Astrocyte (in vitro differentiated cells and primary cell): ENCODE measurements around the gene MAGI3. TPM values are rescaled to one million over a fixed set of nuclear protein-coding genes. Genes with fewer than 3 reads are reported as not detected.

Experiments
- DNase-seq: peaks from one replicate; pipeline ENCODE4 v3.0.0-alpha.2; 2010; ENCODE audit warnings: low read depth
- FAIRE-seq: peaks from 2 replicates; lab custom pipeline; 2011; peaks lifted over from hg19 to GRCh38; lab: Jason Lieb, UNC
- H2AFZ ChIP-seq: 2 replicates; pipeline ENCODE4 v1.6.0; 2012; ENCODE audit warnings: low read depth, low read length, inconsistent platforms
- H3K27ac ChIP-seq: 2 replicates; pipeline ENCODE4 v1.5.1; 2011; ENCODE audit warnings: low read depth, low read length, inconsistent platforms
- H3K27me3 ChIP-seq: 2 replicates; pipeline ENCODE4 v1.6.0; 2011; ENCODE audit warnings: low read length, inconsistent platforms; ENCODE audit not compliant: insufficient read depth
- H3K36me3 ChIP-seq: 2 replicates; pipeline ENCODE4 v1.5.1; 2011; ENCODE audit warnings: low read length, inconsistent platforms; ENCODE audit not compliant: insufficient read depth
- H3K4me1 ChIP-seq: 2 replicates; pipeline ENCODE4 v1.5.1; 2011; ENCODE audit warnings: low read length, inconsistent platforms; ENCODE audit not compliant: insufficient read depth
- H3K4me2 ChIP-seq: 2 replicates; pipeline ENCODE4 v1.6.0; 2012; ENCODE audit warnings: low read length, inconsistent platforms
- H3K4me3 ChIP-seq: 2 replicates; pipeline ENCODE4 v1.5.1; 2011; ENCODE audit warnings: low read depth, mild to moderate bottlenecking, low read length, inconsistent platforms; ENCODE audit not compliant: insufficient read depth
- H3K79me2 ChIP-seq: 2 replicates; pipeline ENCODE4 v1.6.0; 2012; ENCODE audit warnings: mild to moderate bottlenecking, low read length, inconsistent platforms; ENCODE audit not compliant: insufficient read depth
- H3K9ac ChIP-seq: 2 replicates; pipeline ENCODE4 v1.6.0; 2012; ENCODE audit warnings: mild to moderate bottlenecking, low read length, inconsistent platforms
- H3K9me3 ChIP-seq: 2 replicates; pipeline ENCODE4 v1.5.1; 2012; ENCODE audit warnings: low read depth, mild to moderate bottlenecking, low read length, inconsistent platforms; ENCODE audit not compliant: insufficient read depth
- H4K20me1 ChIP-seq: 2 replicates; pipeline ENCODE4 v1.6.0; 2012; ENCODE audit warnings: low read length, inconsistent platforms; ENCODE audit not compliant: insufficient read depth
- H3K27ac Mint-ChIP-seq: one replicate; pipeline ENCODE4 v1.8.0; 2021; ENCODE audit warnings: mild to moderate bottlenecking, mixed read lengths; ENCODE audit not compliant: unreplicated experiment
- H3K27me3 Mint-ChIP-seq: one replicate; pipeline ENCODE4 v1.8.0; 2021; ENCODE audit warnings: low read depth, mixed read lengths; ENCODE audit not compliant: unreplicated experiment
- H3K36me3 Mint-ChIP-seq: one replicate; pipeline ENCODE4 v1.8.0; 2021; ENCODE audit warnings: low read depth, mixed read lengths; ENCODE audit not compliant: unreplicated experiment
- H3K4me1 Mint-ChIP-seq: one replicate; pipeline ENCODE4 v1.8.0; 2021; ENCODE audit warnings: low read depth, mixed read lengths; ENCODE audit not compliant: unreplicated experiment
- H3K4me3 Mint-ChIP-seq: one replicate; pipeline ENCODE4 v1.8.0; 2021; ENCODE audit warnings: mild to moderate bottlenecking, moderate library complexity, mixed read lengths; ENCODE audit not compliant: unreplicated experiment
- H3K9me3 Mint-ChIP-seq: one replicate; pipeline ENCODE4 v1.8.0; 2021; ENCODE audit warnings: mild to moderate bottlenecking, mixed read lengths; ENCODE audit not compliant: unreplicated experiment
- EZH2 ChIP-seq: IDR thresholded peaks from 2 replicates; pipeline ENCODE4 v1.6.1; 2012; ENCODE audit warnings: mild to moderate bottlenecking, low read length, inconsistent platforms; ENCODE audit not compliant: insufficient read depth
- total RNA-seq: library from RNA; stranded (reverse); gene quantifications from 2 replicates; pipeline ENCODE4 v1.2.1, GENCODE V29; 2021
- TF ChIP-seq, protein P1 (sequence below): IDR thresholded peaks from 2 replicates; pipeline ENCODE4 v1.5.1; 2011; ENCODE audit warnings: low read depth, mild to moderate bottlenecking, inconsistent platforms, low read length, moderate library complexity; ENCODE audit not compliant: insufficient read depth

MAGI3 gene
- total RNA-seq, 1 donor from 2014 or later: 16.5 TPM

DNA sequence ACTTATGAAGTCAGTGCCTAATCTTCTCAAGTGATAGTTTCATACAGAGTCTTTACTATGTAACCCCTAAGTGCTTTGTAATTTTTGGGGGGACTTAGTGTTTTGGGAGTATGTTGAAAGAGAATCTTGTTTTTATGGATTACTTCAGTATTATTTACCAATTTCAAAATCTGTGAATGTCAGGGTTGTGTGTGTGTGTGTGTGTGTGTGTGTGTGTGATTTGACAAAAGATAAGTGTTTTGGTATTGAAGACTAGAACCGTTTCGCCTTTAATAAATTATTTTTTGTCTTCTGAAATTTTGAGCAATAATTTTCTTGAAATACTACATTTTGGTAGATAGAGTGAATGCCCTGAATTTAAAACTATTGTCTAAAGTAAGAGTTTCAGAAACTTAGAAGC, 5.8 kb downstream of the MAGI3 start:
- DNase-seq (no peak), FAIRE-seq (peak; percentile 39)
- H3K27me3 ChIP-seq: no peaks in the 10 kb centered on the region
- no peaks in the 10 kb centered on the region for H3K36me3 Mint-ChIP-seq
- no peak overlapping the region for H2AFZ ChIP-seq
- H3K4me3 ChIP-seq: no peak overlapping the region
- no peak overlapping the region for H3K4me2 ChIP-seq
- H3K4me1 Mint-ChIP-seq: peaks cover 11% of the 10 kb centered on the region
- H3K9ac ChIP-seq: no peak overlapping the region
- no peaks in the 10 kb centered on the region for H3K9me3 ChIP-seq
- H3K27ac Mint-ChIP-seq: no peak overlapping the region
- H4K20me1 ChIP-seq: peaks cover 23% of the 10 kb centered on the region
- H3K4me1 ChIP-seq: peaks cover 16% of the 10 kb centered on the region
- H3K36me3 ChIP-seq: no peaks in the 10 kb centered on the region
- no peak overlapping the region for H3K27ac ChIP-seq
- H3K9me3 Mint-ChIP-seq: no peaks in the 10 kb centered on the region
- H3K79me2 ChIP-seq: peaks cover 92% of the 10 kb centered on the region
- H3K4me3 Mint-ChIP-seq: no peak overlapping the region
- TF ChIP-seq EZH2: no peak
- TF ChIP-seq, protein P1, sequence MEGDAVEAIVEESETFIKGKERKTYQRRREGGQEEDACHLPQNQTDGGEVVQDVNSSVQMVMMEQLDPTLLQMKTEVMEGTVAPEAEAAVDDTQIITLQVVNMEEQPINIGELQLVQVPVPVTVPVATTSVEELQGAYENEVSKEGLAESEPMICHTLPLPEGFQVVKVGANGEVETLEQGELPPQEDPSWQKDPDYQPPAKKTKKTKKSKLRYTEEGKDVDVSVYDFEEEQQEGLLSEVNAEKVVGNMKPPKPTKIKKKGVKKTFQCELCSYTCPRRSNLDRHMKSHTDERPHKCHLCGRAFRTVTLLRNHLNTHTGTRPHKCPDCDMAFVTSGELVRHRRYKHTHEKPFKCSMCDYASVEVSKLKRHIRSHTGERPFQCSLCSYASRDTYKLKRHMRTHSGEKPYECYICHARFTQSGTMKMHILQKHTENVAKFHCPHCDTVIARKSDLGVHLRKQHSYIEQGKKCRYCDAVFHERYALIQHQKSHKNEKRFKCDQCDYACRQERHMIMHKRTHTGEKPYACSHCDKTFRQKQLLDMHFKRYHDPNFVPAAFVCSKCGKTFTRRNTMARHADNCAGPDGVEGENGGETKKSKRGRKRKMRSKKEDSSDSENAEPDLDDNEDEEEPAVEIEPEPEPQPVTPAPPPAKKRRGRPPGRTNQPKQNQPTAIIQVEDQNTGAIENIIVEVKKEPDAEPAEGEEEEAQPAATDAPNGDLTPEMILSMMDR: no peak
- H3K27me3 Mint-ChIP-seq: no peaks in the 10 kb centered on the region

DNA sequence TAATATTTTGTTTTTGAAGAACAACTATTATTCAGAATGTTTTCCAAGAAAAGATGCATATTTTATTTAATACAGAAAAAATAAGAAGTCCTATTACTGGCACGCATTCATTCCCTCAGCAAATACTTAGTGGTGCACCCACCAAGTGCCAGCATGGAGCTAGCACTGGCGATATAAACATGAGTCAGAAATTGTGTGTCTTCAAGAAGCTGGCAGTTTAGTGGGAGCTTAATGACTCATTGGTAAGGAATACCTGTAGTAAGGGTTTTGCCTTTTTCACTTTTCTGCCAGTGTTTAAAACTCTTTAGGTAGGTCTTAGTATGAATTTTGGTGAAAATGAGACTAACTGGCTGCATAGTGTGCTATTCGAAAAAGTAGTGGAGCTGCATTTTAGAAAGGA, 6.3 kb downstream of the MAGI3 start:
- peaks cover 18% of the 10 kb centered on the region for H4K20me1 ChIP-seq
- H3K36me3 ChIP-seq: no peaks in the 10 kb centered on the region
- Mint-ChIP-seq H3K36me3 (no peaks in the 10 kb centered on the region), H3K4me1 (peaks cover 11% of the 10 kb centered on the region), H3K4me3 (no peak overlapping the region), H3K27ac (no peak overlapping the region), H3K9me3 (no peaks in the 10 kb centered on the region), H3K27me3 (no peaks in the 10 kb centered on the region)
- no peak overlapping the region for H3K27ac ChIP-seq
- H3K4me3 ChIP-seq: no peak overlapping the region
- peaks cover 12% of the 10 kb centered on the region for H3K4me1 ChIP-seq
- DNase-seq (peak; percentile 84), FAIRE-seq (peak; percentile 47)
- H3K4me2 ChIP-seq: peak overlapping the region; percentile 44
- no peak overlapping the region for H3K9ac ChIP-seq
- H3K79me2 ChIP-seq: peaks cover 92% of the 10 kb centered on the region
- no peak overlapping the region for H2AFZ ChIP-seq
- TF ChIP-seq EZH2: no peak
- TF ChIP-seq, protein P1: no peak
- H3K27me3 ChIP-seq: no peaks in the 10 kb centered on the region
- no peaks in the 10 kb centered on the region for H3K9me3 ChIP-seq

DNA sequence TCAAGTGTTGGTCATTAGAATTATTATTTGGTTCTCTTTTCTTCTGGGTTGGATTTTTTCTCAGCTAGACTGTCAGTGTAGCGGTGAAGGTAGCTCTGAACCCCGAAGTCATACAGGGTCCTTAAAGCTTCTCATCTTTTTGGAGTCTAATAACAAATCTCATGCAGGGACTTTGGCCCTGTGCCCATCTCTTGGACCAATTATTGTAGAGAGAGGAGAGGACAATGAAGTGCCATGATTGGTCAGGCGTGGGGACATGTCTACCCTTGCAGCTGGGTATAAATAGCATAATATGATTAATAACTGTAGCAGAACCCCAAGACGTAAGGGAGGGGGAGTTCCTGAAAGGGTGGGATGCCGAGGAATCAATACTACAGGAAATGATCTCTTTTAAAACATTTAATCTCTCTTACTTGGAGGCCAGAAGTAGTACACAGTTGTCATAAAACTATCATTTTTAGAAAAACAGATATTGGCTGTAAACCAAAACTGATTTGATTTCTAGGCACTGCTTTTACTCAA, 8.8 kb downstream of the MAGI3 start:
- H3K9ac ChIP-seq: no peak overlapping the region
- no peak overlapping the region for H3K4me2 ChIP-seq
- Mint-ChIP-seq H3K36me3 (no peaks in the 10 kb centered on the region), H3K27ac (no peak overlapping the region), H3K9me3 (no peaks in the 10 kb centered on the region), H3K4me1 (peaks cover 14% of the 10 kb centered on the region), H3K4me3 (no peak overlapping the region), H3K27me3 (no peaks in the 10 kb centered on the region)
- no peak overlapping the region for H3K4me3 ChIP-seq
- H3K27ac ChIP-seq: no peak overlapping the region
- no peak overlapping the region for H2AFZ ChIP-seq
- H3K4me1 ChIP-seq: peaks cover 6% of the 10 kb centered on the region
- DNase-seq (no peak), FAIRE-seq (no peak)
- H3K79me2 ChIP-seq: peaks cover 85% of the 10 kb centered on the region
- no peaks in the 10 kb centered on the region for H3K36me3 ChIP-seq
- peaks cover 12% of the 10 kb centered on the region for H4K20me1 ChIP-seq
- TF ChIP-seq, protein P1: no peak
- TF ChIP-seq EZH2: no peak
- no peaks in the 10 kb centered on the region for H3K27me3 ChIP-seq
- H3K9me3 ChIP-seq: no peaks in the 10 kb centered on the region
